Measurements from ENCODE around the gene PPY.
"Not testable (repeated sequence)": the region's sequence is repeated elsewhere in the genome, so short reads cannot be mapped to it uniquely, and the experiment has no call there.

Gene PPY

DNA sequence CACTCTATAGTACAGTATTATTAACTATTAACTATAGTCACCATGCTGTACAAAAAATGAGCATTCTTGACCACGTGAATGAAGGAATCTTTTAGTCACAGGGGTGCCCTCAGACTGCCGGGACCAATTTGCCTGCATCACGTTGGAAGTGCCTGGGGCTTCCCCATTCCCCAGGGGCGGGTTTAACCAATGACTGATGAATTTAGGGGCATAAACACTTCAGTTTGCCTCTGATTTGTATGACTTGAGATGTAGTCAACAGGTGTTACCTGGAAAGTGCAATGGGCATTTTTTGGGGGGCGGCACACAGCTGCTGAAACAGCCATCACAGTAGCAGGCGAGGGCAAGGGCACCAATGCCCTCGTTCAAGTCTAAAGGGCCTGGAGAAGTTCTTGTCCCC lies 20.2 kb upstream of the PPY start:
- DNase-seq: no peak

DNA sequence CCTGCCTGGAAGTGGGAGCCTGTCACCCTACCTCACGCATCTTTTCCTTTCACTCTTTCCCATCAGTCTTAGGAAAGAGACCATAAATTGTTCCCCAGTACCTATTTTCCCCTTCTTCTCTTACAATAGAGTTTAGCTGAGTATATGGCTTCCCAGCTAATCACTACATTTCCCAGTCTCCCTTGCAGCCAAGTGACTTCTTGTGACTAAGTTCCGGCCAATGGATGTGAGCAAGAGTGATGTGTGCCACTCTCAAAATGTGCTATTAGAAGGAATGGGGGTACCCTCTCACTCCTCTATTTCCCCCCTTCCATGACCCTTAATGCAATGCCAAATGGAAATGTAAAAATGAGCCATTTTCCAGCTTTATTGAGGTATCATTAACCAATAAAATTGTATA lies 19.7 kb upstream of the PPY start:
- no peak for DNase-seq

DNA sequence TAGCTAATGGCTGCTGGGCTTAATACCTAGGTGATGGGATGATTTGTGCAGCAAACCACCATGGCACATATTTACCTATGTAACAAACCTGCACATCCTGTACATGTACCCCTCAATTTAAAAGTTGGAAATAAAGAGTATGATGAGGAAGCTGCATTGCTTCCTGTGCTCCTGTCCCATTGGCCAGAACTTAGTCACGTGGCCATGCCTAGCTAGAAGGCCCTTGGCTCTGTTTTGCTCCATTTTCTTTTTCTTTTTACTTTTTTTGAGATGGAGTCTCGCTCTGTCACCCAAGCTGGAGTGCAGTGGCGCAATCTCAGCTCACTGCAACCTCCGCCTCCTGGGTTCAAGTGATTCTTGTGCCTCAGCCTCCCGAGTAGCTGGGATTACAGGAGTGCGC lies 19.0 kb upstream of the PPY start:
- DNase-seq: not testable (repeated sequence)

DNA sequence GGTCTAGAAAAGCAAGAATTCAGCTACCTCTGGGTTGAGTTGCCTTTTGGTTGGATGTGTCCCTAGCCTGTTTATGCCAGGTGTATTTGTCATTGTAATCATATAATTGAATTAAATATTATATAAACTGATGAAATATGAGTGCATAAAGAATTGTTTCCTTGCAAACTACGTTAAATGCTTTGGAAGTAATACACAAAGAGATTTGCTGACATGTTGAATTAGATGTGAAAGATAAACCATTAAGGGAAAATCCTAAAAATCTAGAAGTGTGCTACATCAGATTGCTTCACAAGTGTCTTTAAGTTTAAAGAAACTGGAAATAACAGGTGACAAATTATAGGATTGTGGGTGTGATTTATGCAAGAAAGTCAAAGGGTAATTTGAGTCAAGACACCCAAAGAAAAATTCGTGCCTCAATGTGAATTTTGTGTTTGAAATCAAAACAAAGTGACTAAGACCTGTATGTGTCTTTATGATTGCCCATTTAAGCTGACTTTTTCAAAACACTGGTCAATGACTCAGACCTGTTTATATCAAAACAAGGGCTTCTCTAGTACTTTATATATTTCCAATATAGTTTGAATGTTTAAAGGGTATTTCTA lies 16.6 kb upstream of the PPY start:
- DNase-seq: no peak

DNA sequence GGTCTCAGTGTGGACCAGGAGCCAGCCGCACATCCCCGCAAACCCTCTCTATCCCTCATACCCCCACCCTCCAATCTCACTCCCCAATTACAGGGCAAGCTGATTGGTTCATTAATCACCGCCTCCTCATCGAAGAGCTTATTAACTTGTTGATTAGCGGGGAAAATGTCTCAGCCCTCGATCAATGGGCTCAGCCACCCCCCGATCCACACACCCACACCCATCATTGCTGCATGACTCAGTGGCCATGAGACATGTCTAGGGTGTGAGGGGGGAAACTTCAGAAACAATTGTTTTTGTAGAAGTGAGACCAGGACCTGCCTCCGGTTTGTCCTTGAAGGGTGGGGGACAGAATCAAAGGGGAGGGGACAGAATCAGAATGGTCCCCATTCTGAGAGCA lies 13.9 kb upstream of the PPY start:
- DNase-seq: no peak

DNA sequence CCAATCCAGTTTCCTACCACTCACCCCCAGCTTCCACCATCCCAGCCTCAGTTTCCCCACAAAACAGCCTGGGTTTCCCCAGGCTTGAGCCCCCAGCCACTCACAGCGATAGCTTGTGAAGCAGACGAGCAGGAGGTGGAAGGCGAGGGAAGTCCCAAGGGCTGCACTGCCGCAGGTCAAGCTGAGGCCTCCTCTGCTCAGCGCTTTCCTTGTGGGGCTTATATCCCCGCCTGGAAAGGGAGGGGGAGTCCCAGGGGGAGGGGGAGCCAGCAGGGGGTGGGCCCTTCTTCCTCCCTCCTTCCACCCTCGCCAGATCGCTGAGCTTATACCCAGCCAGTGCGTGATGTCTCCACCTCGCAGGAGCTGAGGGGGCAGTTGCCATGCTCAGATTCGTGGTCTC lies 11.5 kb upstream of the PPY start, which contains the start of gene PYY:
TSS of gene PYY (minus strand) at position 195 of the 400 bp plus-strand sequence. CDS start 457 bp downstream, outside the sequence.
- no peak for DNase-seq

DNA sequence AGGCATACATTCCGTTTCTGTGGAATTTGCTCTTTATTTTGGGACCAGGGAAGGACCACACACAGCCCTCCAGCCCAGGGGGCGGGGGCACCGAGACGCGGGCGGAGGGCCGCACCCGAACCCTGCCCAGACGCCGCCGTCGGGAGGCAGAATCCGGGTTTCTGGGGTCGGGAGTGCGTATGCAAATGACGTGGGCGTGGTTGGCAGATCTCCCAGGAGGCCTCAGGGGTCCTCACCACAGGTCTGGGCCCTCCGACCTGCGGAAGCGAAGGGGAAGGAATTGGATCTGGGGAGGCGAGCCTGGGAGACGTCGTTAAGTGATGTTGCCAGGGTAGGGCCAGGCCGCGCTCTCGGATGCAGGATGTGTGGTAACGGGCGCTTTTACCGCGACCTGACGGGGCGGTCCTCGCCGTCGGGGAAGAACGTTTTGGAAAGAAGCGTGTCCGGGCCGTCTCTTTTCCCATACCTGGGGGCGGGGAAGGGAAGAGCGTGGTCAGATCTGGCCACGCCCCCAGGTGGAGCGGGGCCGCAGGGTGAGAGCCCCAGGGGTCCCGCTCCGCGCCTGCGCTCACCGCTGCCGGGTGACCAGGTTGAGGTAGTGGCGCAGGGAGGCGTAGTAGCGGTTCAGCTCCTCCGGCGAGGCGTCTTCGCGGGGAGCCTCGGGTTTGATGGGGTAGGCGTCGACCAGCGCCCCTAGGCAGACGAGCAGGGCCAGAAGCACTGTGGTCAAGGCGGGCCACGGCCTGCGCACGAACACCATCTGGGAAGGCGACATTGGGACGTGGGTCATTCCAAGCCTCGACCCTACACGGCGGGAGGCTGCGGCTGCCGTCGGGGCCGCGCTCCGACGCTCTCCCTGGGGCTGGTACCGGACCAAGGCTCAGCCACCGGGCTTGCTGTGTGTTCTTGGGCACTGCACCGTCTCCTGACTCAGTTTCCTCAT lies 10.7 kb upstream of the PPY start:
- DNase-seq: no peak

DNA sequence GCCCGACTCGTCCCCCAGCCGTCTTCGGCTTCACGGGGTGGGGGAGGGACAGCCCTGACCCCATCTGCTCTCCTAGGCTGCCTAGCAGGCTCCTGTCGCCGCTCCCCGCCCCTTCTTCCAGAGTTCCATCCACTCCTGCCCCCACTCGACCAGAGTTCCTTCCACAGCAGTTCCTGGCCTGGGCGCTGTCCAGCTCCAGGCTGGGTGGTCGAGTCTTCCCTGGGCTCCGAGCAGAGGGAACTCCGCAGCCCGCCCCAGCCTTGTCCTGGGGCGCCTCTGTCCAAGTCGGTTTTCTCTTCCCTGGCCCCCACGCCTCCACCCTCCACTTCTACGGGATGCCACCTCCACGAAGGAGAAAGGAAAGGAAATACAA lies 10.1 kb upstream of the PPY start:
- DNase-seq: no peak

DNA sequence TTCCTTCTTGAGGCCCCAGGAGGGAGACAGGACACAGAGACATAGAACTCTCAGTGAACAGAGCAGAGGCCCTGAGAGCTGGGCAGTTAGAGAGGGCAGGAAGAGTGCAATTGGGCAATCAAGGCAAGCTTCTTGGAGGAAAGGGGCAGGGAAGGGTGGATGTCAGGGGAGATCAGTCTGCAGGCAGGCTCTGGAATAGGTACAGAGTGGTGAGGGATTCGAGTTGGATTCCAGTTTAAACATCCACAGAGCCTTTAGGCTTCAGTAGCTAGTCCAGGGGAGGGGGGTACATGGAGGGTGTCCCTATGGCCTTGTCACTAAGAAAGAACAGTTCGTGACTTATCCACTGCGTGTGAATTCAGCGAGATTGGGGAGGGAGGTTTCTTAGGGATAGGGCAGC lies 9.5 kb upstream of the PPY start:
- no peak for DNase-seq

DNA sequence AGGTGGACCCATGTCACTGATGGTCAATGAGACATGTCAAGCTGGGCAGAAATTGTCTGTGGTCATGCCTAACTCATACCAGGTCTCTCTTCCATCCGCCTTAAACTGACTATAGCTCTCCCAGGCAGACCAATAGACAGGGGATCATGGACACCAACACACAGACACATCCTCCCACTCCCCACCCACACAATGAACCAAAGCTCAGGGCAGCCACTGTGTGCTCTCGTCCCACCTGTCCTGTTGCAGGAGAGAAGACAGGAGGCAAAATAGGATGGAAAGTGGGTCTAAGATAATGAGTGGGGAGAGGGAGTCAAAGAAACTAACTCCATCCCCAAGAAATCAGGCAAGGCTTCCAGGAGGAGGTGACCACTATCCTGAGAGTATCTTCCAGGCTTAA lies 8.3 kb upstream of the PPY start:
- no peak for DNase-seq

DNA sequence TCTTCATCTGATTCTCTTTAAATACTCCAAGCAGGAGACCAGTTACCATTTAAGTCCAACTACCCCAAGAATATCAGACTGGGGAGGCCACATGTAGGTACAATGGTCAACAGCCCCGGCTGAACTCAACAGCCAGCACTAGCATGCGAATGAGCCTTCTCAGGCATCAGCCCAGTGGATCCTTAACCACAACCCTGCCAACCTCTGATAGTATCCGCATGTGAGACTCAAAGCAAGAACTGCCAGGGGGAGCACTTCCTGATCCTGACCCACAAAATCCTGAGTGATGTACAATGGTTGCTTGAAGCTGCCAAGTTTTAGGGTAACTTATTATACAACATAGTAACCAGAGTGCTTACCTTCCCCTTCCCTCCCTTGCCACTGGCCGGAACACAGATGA lies 7.5 kb upstream of the PPY start:
- DNase-seq: no peak

DNA sequence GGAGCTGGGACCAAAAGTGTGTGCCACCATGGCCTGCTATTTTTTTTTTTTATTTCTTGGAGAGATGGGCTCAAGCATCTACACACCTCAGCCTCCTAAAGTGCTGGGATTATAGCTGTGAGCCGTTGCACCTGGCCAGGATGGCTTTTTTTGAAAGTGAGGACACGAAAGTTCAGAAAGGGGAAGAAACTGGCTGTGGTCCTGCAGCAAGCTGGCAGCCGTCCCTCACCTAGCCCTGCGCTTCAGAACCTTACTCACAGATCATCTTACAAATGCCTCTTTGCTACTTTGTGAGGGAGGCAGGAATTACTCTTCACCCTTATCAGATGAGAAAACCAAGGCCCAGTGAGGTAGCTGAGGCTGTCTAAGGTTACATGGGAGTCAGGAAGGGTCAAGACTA lies 4.5 kb upstream of the PPY start:
- peak; percentile 69 for DNase-seq

DNA sequence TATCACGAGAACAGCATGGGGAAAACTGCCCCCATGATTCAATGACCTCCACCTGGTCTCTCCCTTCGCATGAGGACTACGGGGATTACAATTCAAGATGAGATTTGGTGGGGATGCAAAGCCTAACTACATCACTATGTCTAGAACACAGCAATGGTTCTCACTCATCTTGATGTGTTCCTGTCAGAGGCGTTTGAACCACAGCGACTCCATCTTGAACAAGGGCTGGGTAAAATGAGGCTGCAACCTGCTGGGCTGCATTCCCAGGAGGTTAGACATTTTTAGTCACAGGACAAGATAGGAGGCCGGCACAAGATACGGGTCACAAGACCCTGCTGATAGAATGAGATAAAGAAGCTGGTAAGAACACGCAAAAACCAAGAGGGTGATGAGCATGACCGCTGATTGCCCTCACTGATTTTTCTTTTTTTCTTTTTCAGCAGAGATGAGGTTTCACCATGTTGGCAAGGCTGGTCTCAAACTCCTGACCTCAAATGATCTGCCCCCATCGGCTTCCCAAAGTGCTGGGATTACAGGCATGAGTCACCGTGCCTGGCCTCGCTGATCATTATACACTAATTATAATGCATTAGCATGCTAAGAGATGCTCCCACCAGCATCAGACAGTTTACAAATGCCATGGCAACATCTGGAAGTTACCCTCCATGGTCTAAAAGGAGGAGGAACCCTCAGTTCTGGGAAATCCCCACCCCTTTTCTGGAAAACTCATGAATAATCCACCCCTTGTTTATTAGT lies 3.0 kb upstream of the PPY start:
- DNase-seq: no peak

DNA sequence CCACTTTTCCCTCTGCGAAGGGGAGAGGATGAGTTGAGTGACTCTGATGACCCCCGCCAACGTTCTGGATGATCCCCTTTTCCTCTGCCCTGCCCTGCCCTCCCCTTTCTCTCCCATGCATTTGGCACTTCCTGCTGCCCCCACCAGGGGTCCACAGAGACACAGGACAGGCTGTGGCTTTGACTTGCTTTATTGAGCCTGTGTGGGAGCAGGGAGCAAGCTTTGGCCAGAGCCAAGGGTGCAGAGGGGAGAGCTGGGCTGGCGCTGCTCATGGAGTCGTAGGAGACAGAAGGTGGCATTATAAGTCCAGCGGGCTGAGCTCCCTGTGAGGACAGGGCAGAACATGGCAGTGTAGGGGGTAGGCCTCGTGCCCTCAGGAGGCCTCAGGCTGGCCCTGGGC lies 1.6 kb downstream of the PPY start:
- DNase-seq: peak; percentile 59

DNA sequence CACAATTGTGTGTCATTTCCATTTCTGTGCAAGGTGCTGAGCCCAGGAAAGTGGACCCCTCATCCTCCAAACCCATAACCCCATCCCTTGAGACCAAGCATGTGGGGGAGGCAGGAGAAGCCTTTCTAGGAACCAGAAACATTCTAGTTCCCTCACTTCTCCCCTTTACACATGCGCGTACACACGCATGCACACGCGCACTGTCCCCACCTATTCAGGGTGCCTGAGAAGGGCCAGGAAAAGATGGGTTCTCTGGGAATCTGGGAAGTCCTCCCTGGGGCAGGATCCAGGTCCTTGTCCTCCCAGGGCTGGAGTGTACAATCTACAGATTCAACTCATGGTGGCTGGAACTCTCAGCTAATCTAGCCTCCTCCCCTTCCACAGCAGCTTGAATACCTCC lies 2.4 kb downstream of the PPY start:
- DNase-seq: no peak

DNA sequence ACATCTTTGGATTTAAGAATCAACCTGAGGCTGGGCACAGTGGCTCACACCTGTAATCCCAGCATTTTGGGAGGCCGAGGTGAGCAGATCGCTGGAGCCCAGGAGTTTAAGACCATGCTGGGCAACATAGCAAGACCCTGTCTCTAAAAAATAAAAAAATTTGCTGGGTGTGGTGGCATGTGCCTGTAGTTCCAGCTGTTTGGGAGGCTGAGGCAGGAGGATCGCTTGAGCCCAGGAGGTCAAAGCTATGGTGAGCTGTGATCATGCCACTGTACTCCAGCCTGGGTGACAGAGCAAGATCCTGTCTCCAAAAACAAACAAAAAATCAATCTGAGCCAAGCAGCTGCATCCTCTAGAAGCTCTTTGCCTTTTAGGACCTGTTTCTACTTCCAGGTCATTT lies 2.8 kb downstream of the PPY start:
- DNase-seq: not testable (repeated sequence)

DNA sequence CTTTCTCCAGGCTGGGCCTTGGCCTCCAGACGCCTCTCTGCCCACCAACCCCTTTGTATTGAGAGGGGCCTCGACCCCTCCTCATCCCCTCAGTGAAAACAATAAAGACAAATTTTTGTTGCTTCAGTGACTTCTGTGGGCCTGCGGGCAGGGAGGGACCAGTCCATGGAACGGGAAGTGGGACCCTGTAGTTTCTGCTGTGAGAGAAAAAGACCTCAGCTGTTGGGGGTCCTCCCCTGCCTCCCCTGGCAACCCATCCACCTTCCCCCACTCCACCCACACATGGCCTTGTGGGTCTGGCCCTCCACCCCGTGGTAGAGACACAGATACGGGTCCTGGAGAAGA lies 3.5 kb downstream of the PPY start:
- no peak for DNase-seq

DNA sequence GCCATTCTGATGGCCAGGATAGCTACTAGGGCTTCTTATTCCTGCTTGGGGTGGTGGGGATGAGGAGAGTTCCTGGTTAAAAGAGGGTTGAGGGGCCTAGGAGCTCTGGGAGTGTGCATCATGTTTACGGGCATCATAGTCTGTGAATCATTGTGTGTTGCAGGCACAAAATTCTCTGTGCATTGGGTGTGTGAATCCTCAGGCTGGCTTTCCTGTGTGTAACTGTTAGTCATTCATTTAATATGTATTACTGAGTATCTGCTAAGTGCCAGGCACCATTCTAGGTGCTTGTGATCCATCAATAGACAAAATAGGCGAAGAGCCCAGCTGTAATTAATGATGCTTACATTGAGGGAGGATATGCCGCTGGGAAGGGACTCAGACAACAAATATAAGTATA lies 5.8 kb downstream of the PPY start:
- DNase-seq: no peak

DNA sequence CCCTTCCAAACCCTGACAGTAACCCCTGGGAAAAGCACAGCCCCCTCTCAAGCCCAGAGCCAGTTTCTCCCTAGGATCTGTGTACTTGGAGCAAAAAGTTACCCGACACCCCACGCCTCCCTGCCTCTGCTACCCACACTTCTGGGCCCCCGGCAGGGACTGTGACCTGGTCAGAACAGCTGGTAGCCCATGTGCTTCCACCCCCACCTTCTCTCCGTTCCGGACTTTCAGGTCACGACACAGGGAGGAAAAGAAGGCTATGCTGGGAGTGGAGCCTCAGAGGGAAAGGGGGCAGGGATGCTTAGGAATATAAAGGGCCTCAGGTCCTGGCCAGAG lies 6.4 kb downstream of the PPY start:
- DNase-seq: no peak

DNA sequence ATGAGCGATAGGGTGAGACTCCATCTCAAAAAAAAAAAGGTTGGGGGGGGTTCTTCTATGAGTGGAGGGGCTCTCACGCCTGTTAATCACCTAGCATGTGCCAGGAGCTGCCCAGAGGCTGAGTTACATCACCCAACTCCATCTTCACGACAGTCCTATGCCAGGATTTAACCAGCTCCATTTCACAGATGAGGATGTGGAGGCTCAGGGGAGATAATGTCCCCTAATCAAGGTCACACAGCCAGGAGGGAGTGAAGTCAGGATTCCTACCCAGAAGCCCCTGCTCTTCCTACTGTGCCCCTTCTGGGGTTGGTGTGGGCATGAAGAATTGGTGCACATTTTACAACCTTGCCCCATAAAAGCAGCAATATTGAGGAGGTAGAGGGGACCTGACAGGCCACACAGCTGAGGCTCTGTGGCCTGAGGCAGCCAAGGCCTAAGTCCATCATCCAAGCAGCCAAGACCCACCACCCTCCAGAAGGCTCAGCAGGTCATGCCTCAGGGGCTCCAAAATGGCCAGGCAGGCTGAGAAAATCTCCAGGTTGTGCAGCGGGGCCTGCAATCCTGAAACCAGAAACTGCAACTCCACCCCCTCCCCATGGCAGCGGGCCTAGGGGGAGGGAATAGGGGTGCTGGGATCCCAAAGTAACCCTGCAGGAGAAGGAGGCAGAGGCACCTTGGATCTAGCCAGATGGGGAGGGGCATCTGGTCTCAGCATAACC lies 6.9 kb downstream of the PPY start:
- no peak for DNase-seq

DNA sequence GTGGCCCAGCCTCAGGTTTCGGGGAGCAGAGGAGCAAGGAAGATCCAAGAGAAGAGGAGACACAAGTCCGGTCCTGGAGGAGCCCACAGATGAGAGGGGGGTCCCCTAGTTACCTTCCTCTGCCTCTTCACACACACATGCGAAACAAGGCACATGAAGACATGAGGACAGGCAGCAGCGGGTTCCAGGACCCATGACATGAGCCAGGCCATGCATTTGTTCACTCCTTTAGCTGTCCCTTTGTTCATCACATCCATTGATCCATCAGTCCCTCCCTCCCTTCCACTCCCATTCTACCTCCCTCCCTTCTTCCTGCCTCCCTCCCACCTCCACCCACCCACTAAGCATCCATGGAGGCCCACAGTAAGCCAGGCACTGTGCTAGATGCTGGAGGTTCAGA lies 9.4 kb downstream of the PPY start:
- no peak for DNase-seq

DNA sequence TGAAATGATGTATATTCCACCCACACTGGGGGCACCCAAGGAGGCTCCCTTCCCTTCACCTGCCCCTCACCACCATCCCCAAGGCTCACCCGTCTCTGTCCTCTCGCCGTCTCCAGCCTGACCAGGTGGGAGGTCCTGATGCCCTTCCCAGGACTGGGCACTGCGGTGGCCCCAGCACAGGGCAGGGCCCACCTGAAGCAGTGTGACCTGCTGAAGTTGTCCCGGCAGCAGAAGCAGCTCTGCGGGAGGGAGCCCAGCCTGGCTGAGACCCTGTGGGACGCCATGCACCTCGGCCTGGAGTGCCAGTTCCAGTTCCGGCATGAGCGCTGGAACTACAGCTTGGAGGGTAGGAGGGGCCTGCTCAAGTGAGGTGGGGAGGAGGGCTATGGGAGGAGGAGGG lies 9.9 kb downstream of the PPY start:
- DNase-seq: no peak

DNA sequence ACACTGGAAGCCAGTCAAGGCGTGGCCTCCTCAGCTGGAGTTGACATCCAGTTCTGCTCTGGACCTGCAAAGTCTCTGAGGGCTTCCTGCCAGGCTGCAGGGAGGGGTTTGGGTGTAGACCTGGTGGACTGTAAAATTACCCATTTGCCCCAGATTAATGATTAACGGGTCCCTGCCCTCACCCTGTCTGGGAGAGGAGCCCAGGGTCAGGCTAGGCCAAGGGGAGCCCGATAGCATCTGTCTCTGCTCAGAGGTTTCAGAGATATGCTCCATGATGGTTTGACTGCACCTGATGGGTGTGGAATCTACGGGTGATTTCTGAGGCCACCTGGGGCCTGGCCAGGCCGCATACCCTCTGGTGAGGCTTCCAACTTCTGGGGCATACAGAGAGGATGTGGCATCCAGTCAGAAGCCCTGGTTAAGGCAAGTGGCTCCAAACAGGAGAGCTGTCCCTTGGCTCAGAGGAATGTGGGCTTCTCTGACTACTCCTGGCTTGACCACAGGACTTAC lies 11.2 kb downstream of the PPY start:
- no peak for DNase-seq

All from RPMI8226 (cell line).